Measurements from ENCODE around the gene SPAG6. TPM values are rescaled to one million over a fixed set of nuclear protein-coding genes. Genes with fewer than 3 reads are reported as not detected.

SPAG6 gene
- total and polyA plus RNA-seq, 2 of the 8 experiments (the other 6 are each of a cell fraction or from before 2014, with no cell fraction given): 0.14 TPM; not detected in 1

GRCh38 chr10:22367471-22367870 lies 22.2 kb downstream of the SPAG6 start:
- H2BK120ac ChIP-seq (replicated peaks; ENCODE audit: low read depth, low read length): no peak overlapping the region
- H3K27ac ChIP-seq (ENCODE audit: low read depth, low read length): no peak overlapping the region
- no peak overlapping the region for H3K4me2 ChIP-seq (ENCODE audit: insufficient read depth in 1 of 2, low read depth in 2 of 2, low read length in 2 of 2)
- H3K9me3 ChIP-seq (ENCODE audit: insufficient read depth in 2 of 2, low read depth in 1 of 2, low read length in 1 of 2): no peaks in the 10 kb centered on the region
- no peak overlapping the region for H2AK5ac ChIP-seq (ENCODE audit: low read depth, low read length)
- H3K27me3 ChIP-seq (replicated peaks in 1 of 4; ENCODE audit: control insufficient read depth in 3 of 4, extremely low read depth in 1 of 4, insufficient read depth in 3 of 4, low read length in 3 of 4): no peaks in the 10 kb centered on the region
- no peaks in the 10 kb centered on the region for H3K79me1 ChIP-seq (ENCODE audit: low read depth, low read length)
- no peaks in the 10 kb centered on the region for H3K79me2 ChIP-seq (ENCODE audit: control insufficient read depth in 1 of 2, insufficient read depth in 2 of 2, low read length in 2 of 2)
- no peak overlapping the region for H3K18ac ChIP-seq (ENCODE audit: extremely low read depth, low read length)
- WGBS, 2 experiments (ENCODE audit: extremely low coverage in 1 of 2, insufficient coverage in 1 of 2, insufficient read length in 1 of 2, insufficient replicate concordance in 2 of 2, low coverage in 1 of 2, low lambda C conversion rate in 2 of 2, missing lambda C conversion rate in 1 of 2): 100% methylated on average over 1 of the region's 1 CpG; no CpG with 5 or more reads in 1 of the 2 experiments
- no peak overlapping the region for H3K9ac ChIP-seq (replicated peaks in 1 of 4; ENCODE audit: extremely low read depth in 1 of 4, low read depth in 3 of 4, low read length in 3 of 4)
- H3K56ac ChIP-seq (replicated peaks; ENCODE audit: insufficient read length, low read depth, low read length): no peak overlapping the region
- H3K4me1 ChIP-seq (replicated peaks in 1 of 4; ENCODE audit: control insufficient read depth in 3 of 4, insufficient read depth in 4 of 4, low read length in 3 of 4): no peaks in the 10 kb centered on the region
- H4K8ac ChIP-seq (ENCODE audit: extremely low read depth, insufficient read depth, low read length): no peak overlapping the region
- H2BK12ac ChIP-seq (ENCODE audit: low read depth, low read length): no peak overlapping the region
- no peaks in the 10 kb centered on the region for H3K36me3 ChIP-seq (ENCODE audit: control insufficient read depth in 2 of 4, insufficient read depth in 4 of 4, low read length in 3 of 4)
- POLR2A ChIA-PET (ENCODE audit: partially characterized antibody): no interaction called here
- no peaks in the 10 kb centered on the region for H3K23me2 ChIP-seq (ENCODE audit: low read depth, low read length)
- TF ChIP-seq BCL11A (IDR thresholded peaks at IDR 0.05; ENCODE audit: low read depth in 2 of 2, low read length in 2 of 2): no peak
- no peak for TF ChIP-seq JUND (IDR thresholded peaks at IDR 0.05; ENCODE audit: low read length)
- H4K5ac ChIP-seq (ENCODE audit: insufficient read length, low read depth, low read length): no peak overlapping the region
- H3K14ac ChIP-seq (ENCODE audit: insufficient read length): no peak overlapping the region
- H2BK5ac ChIP-seq (ENCODE audit: low read depth, low read length): no peak overlapping the region
- H4K91ac ChIP-seq (replicated peaks; ENCODE audit: insufficient read length, low read length): no peak overlapping the region
- no peak overlapping the region for H3K4me3 ChIP-seq (ENCODE audit: extremely low read depth in 1 of 4, insufficient read depth in 2 of 4, low read depth in 3 of 4, low read length in 4 of 4)
- DNase-seq (ENCODE audit: low read depth in 1 of 2, low spot score in 2 of 2) (no peak), FAIRE-seq (no peak)
- H3K4ac ChIP-seq (replicated peaks; ENCODE audit: insufficient read length, low read depth, low read length): no peak overlapping the region
- no peak overlapping the region for H2BK20ac ChIP-seq (ENCODE audit: low read length)
- CTCF ChIA-PET (ENCODE audit: partially characterized antibody): no interaction called here
- H4K20me1 ChIP-seq (replicated peaks in 1 of 2; ENCODE audit: control insufficient read depth in 1 of 2, insufficient read depth in 2 of 2, low read length in 2 of 2): peaks cover 0 to 1% of the 10 kb centered on the region in 2 experiments
- no peak overlapping the region for H2AFZ ChIP-seq (ENCODE audit: low read length)
- H2BK15ac ChIP-seq (ENCODE audit: low read length): no peak overlapping the region
- H3K23ac ChIP-seq (ENCODE audit: insufficient read length): no peak overlapping the region

Measured in H1 (cell line).